Right atrium auricular region (tissue), 2 donors: ENCODE results near the gene SORCS1. TPM values are rescaled to one million over a fixed set of nuclear protein-coding genes. Genes with fewer than 3 reads are reported as not detected.

Experiments used
- DNase-seq: peaks from one replicate; pipeline ENCODE4 v3.0.0-alpha.2; 2019; ENCODE audit warnings: low spot score
- H3K27ac ChIP-seq, 2 donors: fragments of 200-600 bp; sonication (generic); 1 replicate in 1 of 2; 2 replicates in 1 of 2; pipeline ENCODE4 v1.5.1; 2016 to 2019
- H3K27me3 ChIP-seq, 2 donors: fragments of 200-600 bp; sonication (generic); one replicate each; pipeline versions ENCODE4 v1.5.1 to v1.6.0; 2017 to 2019
- H3K36me3 ChIP-seq: fragments of 200-600 bp; sonication (generic); one replicate; pipeline ENCODE4 v1.5.1; 2016
- H3K4me1 ChIP-seq, 2 donors: fragments of 200-600 bp; sonication (generic); one replicate each; pipeline versions ENCODE4 v1.5.1 to v1.6.0; 2017 to 2019
- H3K4me3 ChIP-seq, 2 donors: fragments of 200-600 bp; sonication (generic); 1 replicate in 1 of 2; 2 replicates in 1 of 2; pipeline ENCODE4 v1.5.1; 2017 to 2019; ENCODE audit warnings: mild to moderate bottlenecking in 1 of 2, moderate library complexity in 1 of 2
- H3K9me3 ChIP-seq, 2 donors: fragments of 200-600 bp; sonication (generic); one replicate each; pipeline ENCODE4 v1.5.1; 2019
- CTCF ChIP-seq, 2 donors: fragments of 200-600 bp; sonication (generic); IDR thresholded peaks; one replicate each; pipeline ENCODE4 v1.5.1; 2019; ENCODE audit warnings: antibody characterized with exemption in 2 of 2
- total RNA-seq, 2 donors: library from RNA; depleted of rRNA; stranded (reverse); fragments of >200 nt; gene quantifications; one replicate each; pipeline ENCODE4 v1.1.0, GENCODE V29; 2016

SORCS1 gene
- total RNA-seq, 2 donors from 2014 or later = 1.6 to 4.2 TPM

DNA sequence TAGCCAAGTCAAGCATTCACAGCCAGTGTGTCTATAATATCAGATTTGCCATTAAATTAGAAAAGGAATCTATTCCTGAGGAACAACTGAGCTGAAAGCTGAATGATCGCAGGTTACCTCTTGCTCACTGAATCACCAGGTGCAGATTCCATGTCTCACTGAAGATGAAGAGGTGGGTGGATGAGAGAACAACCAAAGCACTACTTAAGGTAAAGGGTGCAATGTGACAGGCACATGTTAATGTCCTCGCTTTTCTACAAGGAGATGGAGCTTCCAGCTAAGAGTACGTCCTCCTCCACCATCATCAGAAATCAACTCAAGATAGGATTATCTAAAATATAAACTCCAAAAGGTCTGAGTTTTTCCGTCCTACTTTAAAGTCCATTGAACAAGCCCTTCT, 4.6 kb downstream of the SORCS1 start:
- Histone ChIP-seq H3K4me3 (no peak overlapping the region), H3K9me3 (no peaks in the 10 kb centered on the region), H3K36me3 (no peaks in the 10 kb centered on the region), H3K27me3 (no peaks in the 10 kb centered on the region), H3K4me1 (peaks cover 0 to 4% of the 10 kb centered on the region in 2 donors), H3K27ac (no peak overlapping the region)
- TF ChIP-seq CTCF (IDR thresholded peaks at IDR 0.05) = no peak
- no peak for DNase-seq

DNA sequence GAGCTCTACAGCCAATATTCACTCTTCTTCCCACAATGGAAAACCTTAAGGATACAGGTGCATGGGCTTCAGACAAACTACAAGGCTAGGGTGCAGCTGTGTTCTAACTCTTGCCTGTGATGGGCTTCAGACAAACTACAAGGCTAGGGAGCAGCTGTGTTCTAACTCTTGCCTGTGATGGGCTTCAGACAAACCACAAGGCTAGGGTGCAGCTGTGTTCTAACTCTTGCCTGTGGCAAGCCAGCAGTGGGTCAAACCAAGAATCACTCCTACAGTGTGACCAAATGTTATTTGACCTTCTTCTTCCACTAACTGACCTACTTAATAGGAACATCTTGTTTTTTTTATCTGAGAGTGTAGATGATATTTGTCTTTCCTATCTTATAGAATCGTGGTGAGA, 7.4 kb downstream of the SORCS1 start:
- Histone ChIP-seq H3K9me3 (no peaks in the 10 kb centered on the region), H3K27me3 (no peaks in the 10 kb centered on the region), H3K4me3 (no peak overlapping the region), H3K36me3 (no peaks in the 10 kb centered on the region), H3K27ac (no peak overlapping the region), H3K4me1 (no peaks in the 10 kb centered on the region)
- TF ChIP-seq CTCF (IDR thresholded peaks at IDR 0.05) = no peak
- no peak for DNase-seq

GRCh38 chr10:107152087-107152486, 12.4 kb downstream of the SORCS1 start:
- no peaks in the 10 kb centered on the region for H3K36me3 ChIP-seq
- H3K4me3 ChIP-seq = no peak overlapping the region
- H3K27me3 ChIP-seq = no peaks in the 10 kb centered on the region
- DNase-seq = no peak
- TF ChIP-seq CTCF (IDR thresholded peaks at IDR 0.05) = no peak
- no peaks in the 10 kb centered on the region for H3K4me1 ChIP-seq
- no peaks in the 10 kb centered on the region for H3K9me3 ChIP-seq
- H3K27ac ChIP-seq = no peak overlapping the region

DNA sequence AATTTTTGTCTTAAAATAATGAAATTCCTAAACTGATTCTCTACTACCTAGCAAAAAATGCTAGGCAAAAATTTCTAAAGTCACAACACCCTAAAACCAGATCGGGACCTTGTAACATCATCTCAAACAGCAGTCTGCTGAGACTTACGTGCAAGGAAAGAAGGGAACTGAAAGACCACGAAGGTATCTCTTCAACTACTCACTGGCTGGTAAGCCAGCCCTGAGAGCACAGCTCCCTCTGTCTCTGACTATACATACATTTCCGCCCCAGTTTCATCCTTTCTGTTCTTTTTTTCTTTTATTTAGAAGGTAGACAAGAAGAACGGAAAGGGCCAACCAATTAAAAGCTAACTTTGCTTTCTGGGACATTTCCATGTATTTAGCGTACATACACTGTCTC, 15.6 kb downstream of the SORCS1 start:
- no peaks in the 10 kb centered on the region for H3K27me3 ChIP-seq
- no peak for TF ChIP-seq CTCF (IDR thresholded peaks at IDR 0.05)
- H3K27ac ChIP-seq = no peak overlapping the region
- no peaks in the 10 kb centered on the region for H3K36me3 ChIP-seq
- no peaks in the 10 kb centered on the region for H3K4me1 ChIP-seq
- no peak for DNase-seq
- no peaks in the 10 kb centered on the region for H3K9me3 ChIP-seq
- H3K4me3 ChIP-seq = no peak overlapping the region

DNA sequence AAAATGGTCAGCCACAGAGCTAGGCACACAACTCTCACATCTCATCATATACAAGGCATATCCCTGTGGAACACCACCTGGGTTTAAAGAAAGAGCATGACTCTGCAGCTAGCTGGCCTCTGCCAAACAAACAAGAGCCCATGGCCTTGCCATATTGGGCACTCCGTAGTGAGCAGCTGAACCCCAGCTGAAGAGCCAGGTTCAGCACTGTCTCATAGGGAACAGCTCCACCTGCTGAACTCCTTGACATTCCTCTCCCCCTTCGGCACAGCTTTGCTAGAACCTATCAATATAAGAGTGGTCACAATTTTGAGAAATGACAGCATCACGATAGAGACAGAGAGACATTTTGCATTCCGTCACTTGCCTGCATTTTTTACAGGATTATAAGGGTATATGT, 20.0 kb downstream of the SORCS1 start:
- no peak overlapping the region for H3K27ac ChIP-seq
- no peak for TF ChIP-seq CTCF (IDR thresholded peaks at IDR 0.05)
- H3K36me3 ChIP-seq = no peaks in the 10 kb centered on the region
- H3K9me3 ChIP-seq = no peaks in the 10 kb centered on the region
- H3K4me1 ChIP-seq = no peaks in the 10 kb centered on the region
- no peak for DNase-seq
- no peak overlapping the region for H3K4me3 ChIP-seq
- no peaks in the 10 kb centered on the region for H3K27me3 ChIP-seq

GRCh38 chr10:107141524-107142061, 22.9 kb downstream of the SORCS1 start:
- H3K36me3 ChIP-seq = no peaks in the 10 kb centered on the region
- no peaks in the 10 kb centered on the region for H3K9me3 ChIP-seq
- no peak for DNase-seq
- no peaks in the 10 kb centered on the region for H3K27me3 ChIP-seq
- H3K4me3 ChIP-seq = no peak overlapping the region
- no peak for TF ChIP-seq CTCF (IDR thresholded peaks at IDR 0.05)
- no peak overlapping the region for H3K27ac ChIP-seq
- no peaks in the 10 kb centered on the region for H3K4me1 ChIP-seq
